ENCODE data around the gene SLCO2A1.

Gene SLCO2A1

DNA sequence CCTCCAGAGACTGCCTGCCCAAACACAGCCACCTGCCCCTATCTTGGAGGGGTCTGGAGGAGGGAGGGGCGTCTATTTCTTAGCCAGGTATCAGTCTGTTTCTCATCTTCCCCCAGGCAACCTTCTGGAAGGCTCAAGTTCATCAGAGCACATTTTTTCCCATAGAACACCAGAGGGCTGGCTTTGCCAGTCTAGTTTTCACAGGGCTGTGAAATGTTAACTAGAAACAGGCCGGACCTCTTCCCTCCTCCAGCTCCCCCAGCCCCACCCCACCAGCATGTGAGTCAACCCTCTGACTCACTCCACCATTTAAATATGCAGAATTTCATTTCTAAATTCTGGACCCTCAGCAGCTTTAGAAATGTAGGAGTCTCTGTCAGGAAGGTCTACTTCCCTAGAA lies 66.9 kb downstream of the SLCO2A1 start:
- CTCF ChIA-PET = no interaction called here
- POLR2A ChIA-PET = no interaction called here
- TF ChIP-seq, protein P1, sequence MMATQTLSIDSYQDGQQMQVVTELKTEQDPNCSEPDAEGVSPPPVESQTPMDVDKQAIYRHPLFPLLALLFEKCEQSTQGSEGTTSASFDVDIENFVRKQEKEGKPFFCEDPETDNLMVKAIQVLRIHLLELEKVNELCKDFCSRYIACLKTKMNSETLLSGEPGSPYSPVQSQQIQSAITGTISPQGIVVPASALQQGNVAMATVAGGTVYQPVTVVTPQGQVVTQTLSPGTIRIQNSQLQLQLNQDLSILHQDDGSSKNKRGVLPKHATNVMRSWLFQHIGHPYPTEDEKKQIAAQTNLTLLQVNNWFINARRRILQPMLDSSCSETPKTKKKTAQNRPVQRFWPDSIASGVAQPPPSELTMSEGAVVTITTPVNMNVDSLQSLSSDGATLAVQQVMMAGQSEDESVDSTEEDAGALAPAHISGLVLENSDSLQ (IDR thresholded peaks at IDR 0.05) = no peak
- TF ChIP-seq LEF1 (IDR thresholded peaks at IDR 0.05; ENCODE audit: borderline replicate concordance) (no peak), TARDBP (IDR thresholded peaks at IDR 0.05) (no peak), BHLHE40 (IDR thresholded peaks at IDR 0.05; ENCODE audit: borderline replicate concordance) (no peak), SUZ12 (IDR thresholded peaks at IDR 0.05) (no peak), FOXM1 (IDR thresholded peaks at IDR 0.05; ENCODE audit: borderline replicate concordance) (no peak), FOXA1 (IDR thresholded peaks at IDR 0.05) (no peak), ZNF384 (IDR thresholded peaks at IDR 0.05) (no peak), HDGF (IDR thresholded peaks at IDR 0.05; ENCODE audit: borderline replicate concordance) (no peak), L3MBTL2 (conservative IDR thresholded peaks at IDR 0.05) (no peak), NFRKB (IDR thresholded peaks at IDR 0.05) (no peak), FOXK2 (IDR thresholded peaks at IDR 0.05) (no peak), ELF4 (IDR thresholded peaks at IDR 0.05) (no peak), ARNT (IDR thresholded peaks at IDR 0.05) (no peak), CTBP1 (IDR thresholded peaks at IDR 0.05; ENCODE audit: borderline replicate concordance) (no peak), SP1 (IDR thresholded peaks at IDR 0.05) (no peak)
- no peak for DNase-seq (ENCODE audit: extremely low spot score)

DNA sequence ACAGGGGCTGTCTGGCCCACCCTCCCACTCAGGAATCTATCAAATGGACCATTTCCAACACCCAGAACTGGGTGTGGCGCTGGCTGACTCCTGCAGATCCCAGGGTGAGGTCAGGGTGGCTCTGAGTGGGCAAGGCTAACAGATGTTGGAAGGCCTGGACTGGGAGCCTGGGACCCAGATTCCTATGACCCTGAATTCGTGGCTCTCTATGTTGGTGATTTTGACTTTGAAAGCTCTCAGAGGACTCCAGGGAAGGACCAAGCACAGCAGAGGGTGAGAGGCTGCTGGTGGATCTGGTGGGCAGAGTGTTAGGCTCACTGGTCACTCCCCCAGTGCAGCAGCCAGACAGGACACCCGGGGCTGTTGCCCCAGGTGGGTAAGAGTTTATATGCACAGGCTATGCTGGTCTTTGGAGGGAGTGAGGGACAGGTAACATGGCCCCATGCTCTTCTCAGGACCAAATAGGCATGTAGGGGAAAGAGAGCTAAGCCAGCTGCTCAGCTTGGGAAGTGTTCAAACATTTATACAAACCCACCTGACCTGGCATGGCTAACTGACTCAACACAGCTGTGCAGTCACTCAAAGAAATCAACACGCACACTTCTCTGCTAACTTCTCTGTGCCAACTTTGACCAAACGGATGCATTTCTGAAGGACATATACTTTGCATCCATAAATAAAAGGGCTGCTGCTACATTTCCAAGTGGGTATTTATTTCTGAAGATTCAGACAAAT lies 71.5 kb downstream of the SLCO2A1 start:
- no peak for TF ChIP-seq LEF1 (IDR thresholded peaks at IDR 0.05; ENCODE audit: borderline replicate concordance)
- TF ChIP-seq FOXM1 (IDR thresholded peaks at IDR 0.05; ENCODE audit: borderline replicate concordance) = no peak
- TF ChIP-seq FOXA1 (IDR thresholded peaks at IDR 0.05) = no peak
- no peak for TF ChIP-seq L3MBTL2 (conservative IDR thresholded peaks at IDR 0.05)
- no peak for TF ChIP-seq TARDBP (IDR thresholded peaks at IDR 0.05)
- no peak for TF ChIP-seq FOXK2 (IDR thresholded peaks at IDR 0.05)
- no peak for TF ChIP-seq CTBP1 (IDR thresholded peaks at IDR 0.05; ENCODE audit: borderline replicate concordance)
- TF ChIP-seq SP1 (IDR thresholded peaks at IDR 0.05) = no peak
- TF ChIP-seq SUZ12 (IDR thresholded peaks at IDR 0.05) = no peak
- no peak for TF ChIP-seq ELF4 (IDR thresholded peaks at IDR 0.05)
- no peak for TF ChIP-seq ZNF384 (IDR thresholded peaks at IDR 0.05)
- no peak for DNase-seq (ENCODE audit: extremely low spot score)
- ChIA-PET CTCF (no interaction called here), POLR2A (no interaction called here)

DNA sequence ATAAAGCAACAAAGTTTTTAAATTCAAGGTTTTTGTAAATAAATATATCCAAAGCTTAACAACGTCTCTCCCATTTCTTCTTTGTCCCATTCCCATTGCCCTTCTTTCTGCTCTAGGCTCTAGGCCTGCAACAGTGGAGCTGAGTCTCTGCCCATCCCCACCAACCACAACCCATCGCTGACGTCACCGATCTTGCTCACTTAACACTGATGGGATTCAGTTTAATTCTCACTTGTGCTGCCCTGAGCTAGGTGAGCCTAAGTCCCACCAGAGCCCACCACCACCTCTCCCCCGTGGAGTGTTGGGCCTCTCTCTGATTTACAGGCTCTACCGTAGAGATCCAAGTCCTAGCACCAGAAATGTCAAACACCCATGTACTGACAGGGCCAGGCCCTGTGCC lies 72.7 kb downstream of the SLCO2A1 start:
- ChIA-PET CTCF (no interaction called here), POLR2A (no interaction called here)
- DNase-seq (ENCODE audit: extremely low spot score) = no peak
- TF ChIP-seq ELF4 (IDR thresholded peaks at IDR 0.05) = no peak
- TF ChIP-seq LEF1 (IDR thresholded peaks at IDR 0.05; ENCODE audit: borderline replicate concordance) = no peak
- TF ChIP-seq TARDBP (IDR thresholded peaks at IDR 0.05) = no peak
- no peak for TF ChIP-seq BHLHE40 (IDR thresholded peaks at IDR 0.05; ENCODE audit: borderline replicate concordance)

DNA sequence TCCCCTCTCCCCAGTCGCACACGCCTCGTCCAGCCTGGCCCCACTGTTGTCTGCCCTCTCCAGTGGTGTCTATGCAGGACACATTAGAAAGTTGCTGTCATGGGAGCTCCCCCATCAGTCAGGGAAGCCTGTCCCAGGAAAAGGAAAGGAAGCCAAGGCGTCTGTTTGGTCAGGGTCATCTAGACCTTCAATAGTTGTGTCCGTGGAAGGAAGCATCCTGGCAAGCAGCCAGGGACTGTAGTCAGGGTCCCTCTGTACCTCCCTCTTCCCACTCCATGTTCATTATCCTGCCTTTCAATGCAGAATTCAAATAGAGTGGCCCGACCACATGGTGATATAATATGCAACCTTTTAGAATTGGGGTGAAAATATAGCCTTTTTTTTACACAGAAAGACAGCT lies 73.4 kb downstream of the SLCO2A1 start:
- no peak for DNase-seq (ENCODE audit: extremely low spot score)
- ChIA-PET POLR2A (no interaction called here), CTCF (no interaction called here)
- TF ChIP-seq SUZ12 (IDR thresholded peaks at IDR 0.05) = no peak
- TF ChIP-seq FOXK2 (IDR thresholded peaks at IDR 0.05) = no peak
- TF ChIP-seq, protein P1 (IDR thresholded peaks at IDR 0.05) = no peak
- no peak for TF ChIP-seq ZNF384 (IDR thresholded peaks at IDR 0.05)
- TF ChIP-seq TARDBP (IDR thresholded peaks at IDR 0.05) = no peak
- no peak for TF ChIP-seq L3MBTL2 (conservative IDR thresholded peaks at IDR 0.05)
- TF ChIP-seq BHLHE40 (IDR thresholded peaks at IDR 0.05; ENCODE audit: borderline replicate concordance) = no peak
- no peak for TF ChIP-seq ARNT (IDR thresholded peaks at IDR 0.05)
- no peak for TF ChIP-seq FOXM1 (IDR thresholded peaks at IDR 0.05; ENCODE audit: borderline replicate concordance)

DNA sequence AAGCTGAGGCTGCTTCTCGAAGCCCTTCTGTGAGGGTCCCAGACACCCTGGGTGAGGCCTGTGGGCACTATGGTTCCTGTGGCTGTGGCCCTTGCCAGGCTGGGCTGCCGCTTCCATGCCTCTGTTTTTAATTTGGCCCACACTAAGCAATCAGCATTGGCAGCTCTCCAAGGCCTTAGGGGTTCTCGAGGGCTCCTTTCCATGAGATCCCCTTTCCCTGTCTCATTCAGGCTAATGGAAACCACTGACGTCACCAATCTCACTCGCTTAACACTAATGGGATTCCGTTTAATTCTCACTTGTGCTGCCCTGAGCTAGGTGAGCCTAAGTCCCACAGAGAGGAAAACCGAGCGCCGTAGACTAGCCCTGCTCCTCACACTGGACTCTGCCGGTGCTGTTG lies 73.8 kb downstream of the SLCO2A1 start:
- CTCF ChIA-PET = no interaction called here
- DNase-seq (ENCODE audit: extremely low spot score) = no peak
- POLR2A ChIA-PET = no interaction called here
- TF ChIP-seq FOXM1 (IDR thresholded peaks at IDR 0.05; ENCODE audit: borderline replicate concordance) (no peak), ARNT (IDR thresholded peaks at IDR 0.05) (no peak), BHLHE40 (IDR thresholded peaks at IDR 0.05; ENCODE audit: borderline replicate concordance) (no peak), HDGF (IDR thresholded peaks at IDR 0.05; ENCODE audit: borderline replicate concordance) (no peak)

DNA sequence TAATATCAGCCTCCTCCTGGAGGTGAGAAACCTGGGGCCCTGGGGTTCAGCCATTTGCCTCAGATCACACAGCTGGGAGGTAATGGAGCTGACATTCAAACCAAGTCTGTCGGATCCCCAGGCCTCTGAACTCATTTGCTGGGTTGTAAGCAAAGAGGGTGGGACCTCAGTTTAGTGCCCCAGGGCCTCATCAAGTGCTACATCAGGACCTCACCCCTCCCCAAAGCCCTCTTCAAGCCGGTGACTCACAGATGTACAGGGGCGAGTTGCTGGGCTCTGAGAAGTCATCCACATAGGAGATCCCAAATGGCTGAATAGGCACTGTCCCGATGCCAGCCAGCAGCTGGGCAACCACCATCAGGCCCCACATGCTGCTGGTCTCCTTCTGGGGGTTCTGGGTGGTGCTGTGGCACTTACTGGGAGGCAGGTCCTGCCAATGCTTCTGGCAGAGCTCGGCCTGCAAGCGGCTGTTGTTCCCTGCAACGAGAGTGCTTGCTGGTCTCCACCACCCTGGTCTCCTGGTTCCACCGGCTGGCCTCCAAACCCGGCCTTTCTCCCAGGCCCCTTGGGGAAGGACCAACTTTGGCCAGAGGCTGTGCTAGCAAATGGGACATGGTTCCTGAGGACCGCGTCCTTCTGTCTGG lies 74.9 kb downstream of the SLCO2A1 start:
- ChIA-PET POLR2A (interaction anchor here (0.5 kb wide), 1 partner anchor 105 kb away, joined by 3 read pairs; no protein-coding TSS in a partner anchor), CTCF (no interaction called here)
- no peak for DNase-seq (ENCODE audit: extremely low spot score)
- no peak for TF ChIP-seq SUZ12 (IDR thresholded peaks at IDR 0.05)
- TF ChIP-seq NFRKB (IDR thresholded peaks at IDR 0.05) = no peak
- TF ChIP-seq LEF1 (IDR thresholded peaks at IDR 0.05; ENCODE audit: borderline replicate concordance) = no peak
- TF ChIP-seq, protein P1 (IDR thresholded peaks at IDR 0.05) = no peak
- no peak for TF ChIP-seq FOXA1 (IDR thresholded peaks at IDR 0.05)
- TF ChIP-seq FOXK2 (IDR thresholded peaks at IDR 0.05) = no peak
- no peak for TF ChIP-seq L3MBTL2 (conservative IDR thresholded peaks at IDR 0.05)
- TF ChIP-seq ARNT (IDR thresholded peaks at IDR 0.05) = no peak
- no peak for TF ChIP-seq CTBP1 (IDR thresholded peaks at IDR 0.05; ENCODE audit: borderline replicate concordance)
- TF ChIP-seq HDGF (IDR thresholded peaks at IDR 0.05; ENCODE audit: borderline replicate concordance) = no peak
- TF ChIP-seq FOXM1 (IDR thresholded peaks at IDR 0.05; ENCODE audit: borderline replicate concordance) = no peak
- TF ChIP-seq TARDBP (IDR thresholded peaks at IDR 0.05) = no peak
- no peak for TF ChIP-seq BHLHE40 (IDR thresholded peaks at IDR 0.05; ENCODE audit: borderline replicate concordance)

Measured in HEK293T (cell line).